Kidney (tissue), 14 donors: ENCODE data around the gene TMEM147. TPM values are rescaled to one million over a fixed set of nuclear protein-coding genes. Genes with fewer than 3 reads are reported as not detected.
A peak's percentile ranks its signal among the peaks of the same experiment; 100 is the strongest.

Source experiments
- DNase-seq, 5 donors: peaks; one replicate each; pipeline ENCODE4 v3.0.0-alpha.2; 2013 to 2020
- FAIRE-seq: peaks from 2 replicates; lab custom pipeline; 2012; peaks lifted over from hg19 to GRCh38; lab: Jason Lieb, UNC
- H3K27ac ChIP-seq, 2 donors: one replicate each; pipeline ENCODE4 v1.7.0; 2013; ENCODE audit warnings: low read depth in 2 of 2, low read length in 2 of 2, inconsistent platforms in 1 of 2
- H3K27me3 ChIP-seq: one replicate; pipeline ENCODE4 v1.7.1; 2013; ENCODE audit warnings: low read length, inconsistent platforms; ENCODE audit not compliant: control insufficient read depth, insufficient read depth
- H3K36me3 ChIP-seq, 3 donors: one replicate each; pipeline versions ENCODE4 v1.7.0 to v1.7.1; 2013; ENCODE audit warnings: low read length in 3 of 3, control low read depth in 1 of 3, inconsistent platforms in 1 of 3; ENCODE audit not compliant: insufficient read depth in 3 of 3, control insufficient read depth in 2 of 3
- H3K4me1 ChIP-seq, 3 donors: one replicate each; pipeline versions ENCODE4 v1.7.0 to v1.7.1; 2013; ENCODE audit warnings: low read length in 3 of 3, inconsistent platforms in 1 of 3, low read depth in 1 of 3; ENCODE audit not compliant: control insufficient read depth in 2 of 3, insufficient read depth in 2 of 3
- H3K4me3 ChIP-seq, 3 donors: one replicate each; pipeline versions ENCODE4 v1.7.0 to v1.8.1; 2013; ENCODE audit warnings: low read length in 3 of 3, control low read depth in 1 of 3, inconsistent platforms in 1 of 3
- H3K9ac ChIP-seq, 3 donors: one replicate each; pipeline versions ENCODE4 v1.7.0 to v1.7.1; 2013; ENCODE audit warnings: low read length in 3 of 3, control low read depth in 1 of 3, inconsistent platforms in 1 of 3
- H3K9me3 ChIP-seq, 3 donors: one replicate each; pipeline versions ENCODE4 v1.7.0 to v1.7.1; 2013; ENCODE audit warnings: low read length in 3 of 3, control low read depth in 1 of 3, inconsistent platforms in 1 of 3; ENCODE audit not compliant: control insufficient read depth in 2 of 3, insufficient read depth in 1 of 3
- CTCF ChIP-seq: IDR thresholded peaks from 3 replicates; pipeline ENCODE4 v1.5.1; 2012; ENCODE audit warnings: mild to moderate bottlenecking, moderate library complexity, borderline replicate concordance; ENCODE audit not compliant: insufficient read depth; ENCODE audit errors: extremely low read depth
- intact Hi-C: fragments of 100-400 bp; cut with DNase I; formaldehyde crosslinking; loops from one replicate; pipeline ENCODE4 v1.11.1; 2022
- polyA plus RNA-seq: library from polyadenylated mRNA; stranded (reverse); fragments of 350-450 nt; fragmentation: Illumina TruSeq; extraction: RNeasy Lipid Tissue Mini Kit (QIAGEN cat#74804); gene quantifications from one replicate; pipeline ENCODE4 v1.2.3, GENCODE V29; 2014; ENCODE audit warnings: low read depth, low replicate concordance; ENCODE audit not compliant: insufficient read depth
- total RNA-seq: library from RNA; stranded (reverse); fragmentation: NEBNext Ultra II Directional; extraction: Animal tissue kit (Norgen Biotek cat#: 25700); gene quantifications from one replicate; pipeline ENCODE4 v1.2.1, GENCODE V29; 2021
- donor health status: control.
- donor health status: control.
- donor health status: control.
- donor health status: control.
- donor health status: control.
- donor health status: DM: yes; HTN: yes; CAD: no.
- donor health status: Normal renal cell carcinoma (clear cell type).

TMEM147 gene
- total and polyA plus RNA-seq, 2 donors from 2014 or later = 76.9 to 233 TPM

GRCh38 chr19:35578707-35579106, 33.3 kb downstream of the TMEM147 start:
- H3K9me3 ChIP-seq = peaks cover 0 to 6% (median 5%) of the 10 kb centered on the region in 3 donors
- H3K9ac ChIP-seq = no peak overlapping the region
- intact Hi-C loops = no loop called here
- no peak for TF ChIP-seq CTCF
- H3K4me1 ChIP-seq = no peaks in the 10 kb centered on the region
- no peaks in the 10 kb centered on the region for H3K36me3 ChIP-seq
- H3K27ac ChIP-seq = no peak overlapping the region
- FAIRE-seq = no peak
- no peaks in the 10 kb centered on the region for H3K27me3 ChIP-seq
- no peak for DNase-seq
- H3K4me3 ChIP-seq = no peak overlapping the region

- no peaks in the 10 kb centered on the region for H3K27me3 ChIP-seq
- H3K27ac ChIP-seq = no peak overlapping the region
- intact Hi-C loops = no loop called here
- DNase-seq (no peak), FAIRE-seq (no peak)
- H3K4me3 ChIP-seq = no peak overlapping the region
- TF ChIP-seq CTCF = no peak
- no peaks in the 10 kb centered on the region for H3K9me3 ChIP-seq
- no peaks in the 10 kb centered on the region for H3K4me1 ChIP-seq
- H3K36me3 ChIP-seq = no peaks in the 10 kb centered on the region
- H3K9ac ChIP-seq = no peak overlapping the region
Measured at GRCh38 chr19:35582760-35583159, 37.3 kb downstream of the TMEM147 start.

GRCh38 chr19:35585848-35586247, 40.4 kb downstream of the TMEM147 start, which contains the start of gene PMIS2:
Gene PMIS2 (plus strand): TSS chr19:35586173. CDS start chr19:35586260, 87 bp downstream.
- TF ChIP-seq CTCF = no peak
- no peaks in the 10 kb centered on the region for H3K4me1 ChIP-seq
- peak in 1 of 5 donors; percentile 9 for DNase-seq
- no peak within 1 kb of the TSS for H3K9ac ChIP-seq
- no peaks in the 10 kb centered on the region for H3K27me3 ChIP-seq
- H3K27ac ChIP-seq = no peak within 1 kb of the TSS
- no peaks in the 10 kb centered on the region for H3K9me3 ChIP-seq
- no peak for FAIRE-seq
- no peak within 1 kb of the TSS for H3K4me3 ChIP-seq
- H3K36me3 ChIP-seq = no peaks in the 10 kb centered on the region
- intact Hi-C loops = no loop called here

DNA sequence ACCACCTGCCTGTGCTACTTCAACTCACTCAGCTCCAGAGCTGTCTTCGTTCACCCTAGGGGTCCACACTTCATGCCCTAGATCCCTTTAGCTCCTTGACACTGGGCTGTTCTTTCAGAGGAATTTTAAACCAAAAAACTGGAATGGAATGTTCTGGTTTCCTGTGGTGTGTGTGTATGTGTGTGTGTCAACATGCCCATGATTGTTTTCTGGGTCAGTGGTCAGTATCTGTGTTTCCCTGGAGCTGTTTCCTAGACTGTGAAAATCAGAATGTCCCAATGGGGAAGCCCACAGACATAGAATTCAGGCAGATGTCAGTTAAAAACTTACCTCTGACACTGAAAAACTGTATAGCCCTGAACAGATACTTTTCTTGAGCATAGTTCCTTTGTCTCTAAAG, 41.9 kb downstream of the TMEM147 start:
- Histone ChIP-seq H3K4me1 (no peaks in the 10 kb centered on the region), H3K9me3 (no peaks in the 10 kb centered on the region), H3K27me3 (no peaks in the 10 kb centered on the region), H3K4me3 (no peak overlapping the region), H3K27ac (no peak overlapping the region), H3K36me3 (no peaks in the 10 kb centered on the region), H3K9ac (no peak overlapping the region)
- intact Hi-C loops = no loop called here
- TF ChIP-seq CTCF = no peak
- FAIRE-seq (no peak), DNase-seq (no peak)
